ENCODE measurements around the gene ARHGDIB.
A peak's percentile ranks its signal among the peaks of the same experiment; 100 is the strongest.

ARHGDIB gene

GRCh38 chr12:14961466-14962152 lies at the start of gene ARHGDIB:
ARHGDIB (minus strand) TSS chr12:14961601; CDS start chr12:14950712, 10,889 bp downstream.
- no peaks in the 10 kb centered on the region for H3K79me2 ChIP-seq (ENCODE audit: control insufficient read depth, insufficient read depth, low read length, unreplicated experiment)
- peaks cover 12% of the 10 kb centered on the region for H3K4me1 ChIP-seq (ENCODE audit: control insufficient read depth, insufficient read depth, low read length, unreplicated experiment)
- no peaks in the 10 kb centered on the region for H3K27me3 ChIP-seq (ENCODE audit: insufficient read depth, low read length)
- peak within 1 kb of the TSS; percentile 51 for H3K4me3 ChIP-seq (ENCODE audit: low read depth, low read length)
- H2AFZ ChIP-seq (ENCODE audit: low read length, unreplicated experiment): peak within 1 kb of the TSS; percentile 22
- no peaks in the 10 kb centered on the region for H3K36me3 ChIP-seq (ENCODE audit: insufficient read depth, low read length)
- H3K27ac ChIP-seq (ENCODE audit: low read depth, low read length): no peak within 1 kb of the TSS

GRCh38 chr12:15011162-15011561 lies 49.8 kb upstream of the ARHGDIB start:
- Histone ChIP-seq H3K27ac (ENCODE audit: low read depth, low read length) (no peak overlapping the region), H3K27me3 (ENCODE audit: insufficient read depth, low read length) (peaks cover 21% of the 10 kb centered on the region), H3K79me2 (ENCODE audit: control insufficient read depth, insufficient read depth, low read length, unreplicated experiment) (no peaks in the 10 kb centered on the region), H3K4me1 (ENCODE audit: control insufficient read depth, insufficient read depth, low read length, unreplicated experiment) (no peaks in the 10 kb centered on the region), H3K36me3 (ENCODE audit: insufficient read depth, low read length) (no peaks in the 10 kb centered on the region), H3K4me3 (ENCODE audit: low read depth, low read length) (no peak overlapping the region), H2AFZ (ENCODE audit: low read length, unreplicated experiment) (no peak overlapping the region)

- H3K4me3 ChIP-seq (ENCODE audit: low read depth, low read length): no peak overlapping the region
- H3K27ac ChIP-seq (ENCODE audit: low read depth, low read length): no peak overlapping the region
- H3K27me3 ChIP-seq (ENCODE audit: insufficient read depth, low read length): peaks cover 16% of the 10 kb centered on the region
- no peaks in the 10 kb centered on the region for H3K36me3 ChIP-seq (ENCODE audit: insufficient read depth, low read length)
- H2AFZ ChIP-seq (ENCODE audit: low read length, unreplicated experiment): no peak overlapping the region
- H3K79me2 ChIP-seq (ENCODE audit: control insufficient read depth, insufficient read depth, low read length, unreplicated experiment): no peaks in the 10 kb centered on the region
- no peaks in the 10 kb centered on the region for H3K4me1 ChIP-seq (ENCODE audit: control insufficient read depth, insufficient read depth, low read length, unreplicated experiment)
Measured at GRCh38 chr12:15007551-15007950, 46.1 kb upstream of the ARHGDIB start.

DNA sequence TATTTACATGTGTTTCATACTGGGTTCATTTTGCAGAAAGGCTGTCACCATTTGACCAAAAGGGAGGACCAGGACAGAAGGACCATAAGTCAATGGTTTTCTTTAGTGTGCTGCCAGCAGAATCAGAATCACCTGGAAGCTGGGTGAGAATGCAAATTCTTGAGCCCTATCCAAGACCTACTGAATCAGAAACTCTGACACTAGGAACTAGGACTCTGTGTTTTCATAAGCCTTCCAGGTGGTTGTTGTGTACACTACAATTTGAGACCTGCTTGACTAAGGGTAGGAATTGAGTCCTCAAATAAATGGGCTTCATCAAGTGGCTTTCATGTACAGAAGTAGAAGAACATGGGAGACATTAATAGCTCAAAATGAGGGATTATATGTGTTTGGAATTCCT lies 43.7 kb upstream of the ARHGDIB start:
- no peak overlapping the region for H3K27ac ChIP-seq (ENCODE audit: low read depth, low read length)
- H3K79me2 ChIP-seq (ENCODE audit: control insufficient read depth, insufficient read depth, low read length, unreplicated experiment): no peaks in the 10 kb centered on the region
- H3K27me3 ChIP-seq (ENCODE audit: insufficient read depth, low read length): peaks cover 16% of the 10 kb centered on the region
- no peaks in the 10 kb centered on the region for H3K36me3 ChIP-seq (ENCODE audit: insufficient read depth, low read length)
- no peak overlapping the region for H3K4me3 ChIP-seq (ENCODE audit: low read depth, low read length)
- H2AFZ ChIP-seq (ENCODE audit: low read length, unreplicated experiment): no peak overlapping the region
- peaks cover 14% of the 10 kb centered on the region for H3K4me1 ChIP-seq (ENCODE audit: control insufficient read depth, insufficient read depth, low read length, unreplicated experiment)

- Histone ChIP-seq H3K36me3 (ENCODE audit: insufficient read depth, low read length) (no peaks in the 10 kb centered on the region), H3K4me3 (ENCODE audit: low read depth, low read length) (no peak overlapping the region), H2AFZ (ENCODE audit: low read length, unreplicated experiment) (no peak overlapping the region), H3K27ac (ENCODE audit: low read depth, low read length) (no peak overlapping the region), H3K27me3 (ENCODE audit: insufficient read depth, low read length) (peaks cover 16% of the 10 kb centered on the region), H3K79me2 (ENCODE audit: control insufficient read depth, insufficient read depth, low read length, unreplicated experiment) (no peaks in the 10 kb centered on the region), H3K4me1 (ENCODE audit: control insufficient read depth, insufficient read depth, low read length, unreplicated experiment) (peaks cover 20% of the 10 kb centered on the region)
Measured at GRCh38 chr12:15004421-15004820, 43.0 kb upstream of the ARHGDIB start.

GRCh38 chr12:15001733-15002382 lies 40.5 kb upstream of the ARHGDIB start:
- Histone ChIP-seq H3K79me2 (ENCODE audit: control insufficient read depth, insufficient read depth, low read length, unreplicated experiment) (no peaks in the 10 kb centered on the region), H3K27me3 (ENCODE audit: insufficient read depth, low read length) (peaks cover 3% of the 10 kb centered on the region; the same call in 1 of the 2 replicates), H3K27ac (ENCODE audit: low read depth, low read length) (no peak overlapping the region), H3K4me1 (ENCODE audit: control insufficient read depth, insufficient read depth, low read length, unreplicated experiment) (peaks cover 27% of the 10 kb centered on the region), H2AFZ (ENCODE audit: low read length, unreplicated experiment) (peak overlapping the region; percentile 16), H3K36me3 (ENCODE audit: insufficient read depth, low read length) (no peaks in the 10 kb centered on the region), H3K4me3 (ENCODE audit: low read depth, low read length) (no peak overlapping the region)

GRCh38 chr12:15000575-15000974 lies 39.2 kb upstream of the ARHGDIB start:
- no peak overlapping the region for H3K4me3 ChIP-seq (ENCODE audit: low read depth, low read length)
- H3K27ac ChIP-seq (ENCODE audit: low read depth, low read length): no peak overlapping the region
- H3K27me3 ChIP-seq (ENCODE audit: insufficient read depth, low read length): peaks cover 3% of the 10 kb centered on the region; the same call in 1 of the 2 replicates
- H3K4me1 ChIP-seq (ENCODE audit: control insufficient read depth, insufficient read depth, low read length, unreplicated experiment): peaks cover 27% of the 10 kb centered on the region
- no peaks in the 10 kb centered on the region for H3K36me3 ChIP-seq (ENCODE audit: insufficient read depth, low read length)
- H2AFZ ChIP-seq (ENCODE audit: low read length, unreplicated experiment): no peak overlapping the region
- no peaks in the 10 kb centered on the region for H3K79me2 ChIP-seq (ENCODE audit: control insufficient read depth, insufficient read depth, low read length, unreplicated experiment)

GRCh38 chr12:14999695-15000365 lies 38.4 kb upstream of the ARHGDIB start:
- peaks cover 27% of the 10 kb centered on the region for H3K4me1 ChIP-seq (ENCODE audit: control insufficient read depth, insufficient read depth, low read length, unreplicated experiment)
- H3K27me3 ChIP-seq (ENCODE audit: insufficient read depth, low read length): peaks cover under 1% of the 10 kb centered on the region; the same call in 1 of the 2 replicates
- H2AFZ ChIP-seq (ENCODE audit: low read length, unreplicated experiment): peak overlapping the region; percentile 21
- H3K27ac ChIP-seq (ENCODE audit: low read depth, low read length): peak overlapping the region; percentile 22; the same call in 1 of the 2 replicates
- no peaks in the 10 kb centered on the region for H3K36me3 ChIP-seq (ENCODE audit: insufficient read depth, low read length)
- no peaks in the 10 kb centered on the region for H3K79me2 ChIP-seq (ENCODE audit: control insufficient read depth, insufficient read depth, low read length, unreplicated experiment)
- no peak overlapping the region for H3K4me3 ChIP-seq (ENCODE audit: low read depth, low read length)

- Histone ChIP-seq H3K27me3 (ENCODE audit: insufficient read depth, low read length) (no peaks in the 10 kb centered on the region), H3K4me1 (ENCODE audit: control insufficient read depth, insufficient read depth, low read length, unreplicated experiment) (peaks cover 32% of the 10 kb centered on the region), H2AFZ (ENCODE audit: low read length, unreplicated experiment) (peak overlapping the region; percentile 21), H3K79me2 (ENCODE audit: control insufficient read depth, insufficient read depth, low read length, unreplicated experiment) (no peaks in the 10 kb centered on the region), H3K36me3 (ENCODE audit: insufficient read depth, low read length) (no peaks in the 10 kb centered on the region), H3K27ac (ENCODE audit: low read depth, low read length) (peak overlapping the region; percentile 22; the same call in 1 of the 2 replicates), H3K4me3 (ENCODE audit: low read depth, low read length) (no peak overlapping the region)
Measured at GRCh38 chr12:14999021-14999694, 37.8 kb upstream of the ARHGDIB start.

DNA sequence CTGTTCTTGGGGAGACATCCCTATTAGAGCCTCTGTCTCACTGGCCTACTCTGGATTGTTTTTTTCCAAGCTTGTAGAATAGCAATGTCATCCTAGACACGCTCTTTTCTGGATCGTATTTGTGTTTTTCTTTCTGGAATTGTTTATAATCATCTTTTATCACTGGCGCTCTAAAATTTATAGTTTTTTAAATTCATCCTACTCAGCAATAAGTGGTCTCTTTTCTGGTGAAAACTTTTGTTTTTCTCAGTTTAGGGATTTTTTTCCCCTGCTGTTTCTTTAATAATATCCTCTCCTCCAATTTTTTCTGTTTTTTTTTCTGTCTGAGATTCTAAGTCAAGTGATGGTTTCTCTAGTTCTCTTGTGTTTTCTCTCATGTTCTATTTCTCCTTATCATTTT lies 36.6 kb upstream of the ARHGDIB start:
- Histone ChIP-seq H2AFZ (ENCODE audit: low read length, unreplicated experiment) (no peak overlapping the region), H3K4me1 (ENCODE audit: control insufficient read depth, insufficient read depth, low read length, unreplicated experiment) (peaks cover 39% of the 10 kb centered on the region), H3K36me3 (ENCODE audit: insufficient read depth, low read length) (no peaks in the 10 kb centered on the region), H3K4me3 (ENCODE audit: low read depth, low read length) (no peak overlapping the region), H3K79me2 (ENCODE audit: control insufficient read depth, insufficient read depth, low read length, unreplicated experiment) (no peaks in the 10 kb centered on the region), H3K27me3 (ENCODE audit: insufficient read depth, low read length) (no peaks in the 10 kb centered on the region), H3K27ac (ENCODE audit: low read depth, low read length) (no peak overlapping the region)
